ENCODE measurements around the gene NRSN1.
"Not testable (repeated sequence)": the region's sequence is repeated elsewhere in the genome, so short reads cannot be mapped to it uniquely, and the experiment has no call there.

NRSN1 gene

GRCh38 chr6:24142733-24143132, 16.7 kb downstream of the NRSN1 start:
- DNase-seq (ENCODE audit: low spot score) = not testable (repeated sequence)

- no peak for DNase-seq (ENCODE audit: low spot score)
These were observed 19.7 kb downstream of the NRSN1 start for GRCh38 chr6:24145690-24146131.

DNA sequence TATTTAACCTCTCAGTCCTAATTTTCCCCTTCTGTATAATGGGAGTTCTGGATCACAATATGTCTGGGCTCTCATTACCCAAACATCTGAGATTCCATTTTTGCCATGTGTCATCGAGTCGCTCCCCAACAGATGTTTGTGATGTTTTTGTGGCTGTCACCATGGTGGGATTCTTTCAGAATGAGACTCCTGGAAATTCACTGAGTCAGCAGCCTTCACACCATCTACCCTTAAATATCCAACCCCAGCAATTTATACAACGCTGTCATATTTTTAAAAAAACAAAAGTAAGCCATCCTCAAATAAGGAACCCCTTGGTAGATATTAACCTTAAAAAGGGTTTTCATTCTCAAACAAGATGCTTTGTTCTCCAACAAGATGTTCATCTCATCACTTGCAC, 20.9 kb downstream of the NRSN1 start:
- DNase-seq (ENCODE audit: low spot score) = no peak

GRCh38 chr6:24147511-24148153, 21.6 kb downstream of the NRSN1 start:
- DNase-seq (ENCODE audit: low spot score) = no peak

GRCh38 chr6:24148154-24148570, 22.1 kb downstream of the NRSN1 start:
- no peak for DNase-seq (ENCODE audit: low spot score)

GRCh38 chr6:24148684-24149083, 22.7 kb downstream of the NRSN1 start:
- no peak for DNase-seq (ENCODE audit: low spot score)

GRCh38 chr6:24149296-24149695, 23.3 kb downstream of the NRSN1 start:
- no peak for DNase-seq (ENCODE audit: low spot score)

DNA sequence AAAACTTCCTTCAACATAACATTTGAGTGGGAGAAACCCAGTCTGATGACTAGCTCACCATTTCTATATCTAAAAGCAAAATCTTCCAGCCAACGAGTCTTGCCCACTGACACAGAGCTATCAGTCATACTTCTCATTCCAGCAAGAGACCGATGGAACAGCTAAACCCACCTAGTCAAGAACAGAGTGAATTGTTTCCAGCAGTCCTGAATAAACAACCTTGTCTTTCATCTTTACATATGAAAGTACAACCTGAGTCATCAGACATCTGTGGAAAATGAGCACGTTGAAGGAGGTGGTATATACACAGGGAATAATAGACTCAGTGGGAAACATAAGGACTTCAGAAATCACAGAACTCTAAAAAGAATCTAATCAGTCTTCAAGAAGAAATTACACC, 23.8 kb downstream of the NRSN1 start:
- no peak for DNase-seq (ENCODE audit: low spot score)

- DNase-seq (ENCODE audit: low spot score) = no peak
These were observed 26.0 kb downstream of the NRSN1 start for GRCh38 chr6:24152014-24152413.

DNA sequence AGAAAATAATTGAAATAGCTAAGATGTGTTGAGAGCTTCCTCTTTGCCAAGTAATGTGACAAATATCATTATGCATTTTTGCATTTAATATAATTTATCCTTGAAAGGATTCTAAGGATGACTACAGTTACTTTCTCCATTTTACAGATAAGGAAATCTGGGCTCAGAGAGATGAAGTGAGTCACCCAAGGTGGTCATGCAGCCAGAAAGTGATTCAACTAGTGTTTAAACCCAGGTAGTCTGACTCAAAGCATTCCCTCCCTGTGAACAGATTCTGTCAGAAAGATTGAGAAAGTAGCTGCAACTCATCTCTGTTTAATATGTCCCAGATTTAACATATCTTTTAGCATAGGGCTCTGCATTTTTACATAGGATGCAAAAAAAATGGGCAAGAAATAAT, 28.1 kb downstream of the NRSN1 start:
- no peak for DNase-seq (ENCODE audit: low spot score)

DNA sequence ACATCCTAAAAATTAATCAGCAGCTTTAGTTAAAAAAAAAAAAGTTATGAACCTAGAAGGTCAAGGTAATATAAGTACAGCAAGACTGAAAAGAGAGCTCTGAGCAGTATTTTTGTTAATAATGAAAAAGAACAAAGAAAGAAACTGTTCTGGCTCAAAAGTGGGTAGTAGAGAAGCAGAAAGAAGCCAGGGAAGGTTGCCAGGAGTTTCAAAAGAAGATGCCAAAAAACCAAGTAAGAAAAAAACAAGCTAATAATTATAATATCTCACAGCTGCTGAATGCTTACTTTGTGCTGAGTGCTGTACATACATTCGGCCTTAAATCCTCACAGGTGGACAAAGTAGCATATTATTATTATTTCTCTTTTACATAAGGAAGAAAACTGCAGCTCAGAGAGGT, 31.9 kb downstream of the NRSN1 start:
- DNase-seq (ENCODE audit: low spot score) = no peak

DNA sequence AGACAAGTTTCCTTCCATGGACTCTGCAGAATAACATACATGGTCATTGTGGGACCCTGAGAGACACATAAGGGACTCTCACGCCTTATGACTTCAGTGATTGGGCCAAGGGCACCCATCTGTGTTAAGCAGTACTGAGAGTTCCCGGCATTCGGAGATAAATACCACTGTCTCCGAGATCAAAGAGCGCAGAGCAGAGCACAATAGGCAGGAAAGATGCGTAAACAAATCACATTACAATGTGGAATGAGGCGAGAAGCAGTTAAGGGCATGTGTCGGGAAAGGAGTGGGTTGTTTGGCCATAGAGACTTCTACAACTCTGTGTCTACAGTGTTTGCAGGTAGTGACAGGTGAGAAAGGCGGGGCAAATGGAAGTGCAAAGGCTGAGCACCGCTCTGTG, 57.6 kb downstream of the NRSN1 start:
- no peak for DNase-seq (ENCODE audit: low spot score)

DNA sequence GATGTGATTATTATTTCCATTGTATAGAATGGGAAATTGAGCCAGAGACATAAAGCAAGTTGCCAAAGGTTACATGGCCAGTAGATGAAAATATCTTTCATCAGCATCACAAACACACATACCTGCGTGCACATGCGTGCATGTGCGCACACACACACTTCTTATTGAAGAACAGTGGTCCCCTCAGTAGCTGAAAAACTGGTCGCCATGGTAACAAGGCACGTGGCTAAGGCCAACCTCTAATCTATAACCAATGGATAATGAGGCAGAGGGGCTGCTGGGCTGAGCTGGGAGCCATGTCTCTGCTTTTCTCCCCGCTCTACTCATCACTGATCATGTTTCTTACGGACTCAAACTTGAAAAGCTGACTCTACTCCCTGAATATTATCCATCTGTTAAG, 60.3 kb downstream of the NRSN1 start:
- DNase-seq (ENCODE audit: low spot score) = no peak

DNA sequence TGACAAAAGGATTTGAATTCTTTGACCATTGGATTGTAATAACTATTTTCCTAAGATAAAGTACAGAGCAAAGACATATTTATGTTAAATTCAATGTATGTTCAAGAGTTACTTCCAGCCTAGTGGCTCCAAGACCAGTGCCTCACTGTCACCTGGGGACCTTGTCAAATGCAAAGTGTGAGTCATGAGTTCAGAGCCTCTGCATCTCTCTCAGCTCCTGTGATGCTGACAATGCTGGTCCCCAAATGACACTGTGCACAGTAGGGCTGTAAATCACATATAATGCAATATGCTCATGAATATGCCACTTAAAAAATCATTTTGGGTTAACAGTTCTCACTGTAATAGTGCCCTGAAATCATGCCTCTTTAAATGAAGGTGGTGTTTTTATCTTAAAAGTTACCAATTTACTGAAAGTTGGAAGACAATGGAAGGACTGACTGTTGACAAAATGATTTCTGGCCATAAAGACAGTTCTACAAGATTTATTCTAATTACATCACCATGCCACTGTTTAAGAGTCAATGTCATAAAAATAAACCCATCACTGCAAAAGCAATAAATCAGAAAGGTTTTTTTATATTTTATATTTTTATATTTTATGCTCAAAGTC, 62.1 kb downstream of the NRSN1 start:
- no peak for DNase-seq (ENCODE audit: low spot score)

- no peak for DNase-seq (ENCODE audit: low spot score)
These were observed 62.6 kb downstream of the NRSN1 start for GRCh38 chr6:24188578-24189080.

GRCh38 chr6:24191346-24191745, 65.3 kb downstream of the NRSN1 start:
- no peak for DNase-seq (ENCODE audit: low spot score)

DNA sequence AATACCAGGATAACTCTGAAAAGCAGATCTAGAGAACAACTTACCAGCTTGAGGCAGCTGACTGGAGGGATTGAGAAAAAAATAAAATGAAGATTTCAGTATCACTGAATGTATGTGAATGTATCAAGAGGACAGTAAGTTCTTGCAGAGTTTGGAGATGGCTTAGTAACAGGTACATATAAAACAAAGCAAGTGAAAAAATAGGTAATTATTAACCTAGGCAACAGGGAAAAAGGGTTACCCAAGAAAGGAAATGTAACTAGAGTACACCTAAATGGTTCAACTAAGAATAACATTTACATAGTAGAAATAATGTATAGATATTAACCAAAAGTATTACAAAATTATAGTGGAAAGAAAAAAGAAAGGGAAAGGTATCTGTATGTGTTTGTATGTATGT, 67.3 kb downstream of the NRSN1 start:
- no peak for DNase-seq (ENCODE audit: low spot score)

GRCh38 chr6:24194978-24195700, 69.1 kb downstream of the NRSN1 start:
- no peak for DNase-seq (ENCODE audit: low spot score)

DNA sequence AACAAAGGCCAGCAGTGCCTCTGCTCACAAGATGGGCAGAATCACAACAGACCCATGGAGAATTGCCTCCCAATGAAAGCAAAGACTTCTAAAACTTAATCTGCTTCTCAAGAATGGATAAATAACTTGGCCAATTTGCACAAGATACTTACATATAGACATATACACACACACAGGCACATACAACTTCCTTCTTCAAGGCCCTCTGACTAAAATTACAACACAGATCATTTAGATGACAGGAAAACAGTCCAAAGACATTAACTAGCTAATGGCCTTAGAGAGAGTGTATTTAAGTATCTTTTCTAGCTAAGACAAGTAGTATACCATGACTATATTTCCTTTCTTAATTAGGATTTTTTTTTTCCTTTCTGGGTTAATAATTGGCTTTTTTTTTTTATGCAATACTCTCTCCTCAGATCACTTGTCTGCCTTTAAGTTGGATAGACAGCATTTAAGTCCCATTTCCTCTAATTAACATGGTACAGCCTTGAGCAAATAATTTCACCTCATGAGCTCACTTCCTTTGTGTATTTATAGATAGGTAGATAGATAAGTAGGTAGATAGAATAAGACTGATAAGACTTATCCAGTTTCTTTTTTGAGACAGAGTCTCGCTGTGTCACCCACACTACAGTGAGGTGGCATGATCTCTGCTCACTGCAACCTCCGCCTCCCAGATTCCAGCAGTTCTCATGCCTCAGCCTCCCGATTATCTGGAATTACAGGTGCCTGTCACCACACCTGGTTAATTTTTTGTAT, 70.0 kb downstream of the NRSN1 start:
- DNase-seq (ENCODE audit: low spot score) = no peak
